HS-27A (cell line): ENCODE results near the gene IFI30.
"Not testable (repeated sequence)": the region's sequence is repeated elsewhere in the genome, so short reads cannot be mapped to it uniquely, and the experiment has no call there.

Experiments used
- DNase-seq: peaks from one replicate; pipeline ENCODE4 v3.0.0-alpha.2; 2012; ENCODE audit warnings: low read depth, missing footprints

IFI30 gene

GRCh38 chr19:18203408-18203862 lies 29.8 kb downstream of the IFI30 start:
- DNase-seq = no peak

DNA sequence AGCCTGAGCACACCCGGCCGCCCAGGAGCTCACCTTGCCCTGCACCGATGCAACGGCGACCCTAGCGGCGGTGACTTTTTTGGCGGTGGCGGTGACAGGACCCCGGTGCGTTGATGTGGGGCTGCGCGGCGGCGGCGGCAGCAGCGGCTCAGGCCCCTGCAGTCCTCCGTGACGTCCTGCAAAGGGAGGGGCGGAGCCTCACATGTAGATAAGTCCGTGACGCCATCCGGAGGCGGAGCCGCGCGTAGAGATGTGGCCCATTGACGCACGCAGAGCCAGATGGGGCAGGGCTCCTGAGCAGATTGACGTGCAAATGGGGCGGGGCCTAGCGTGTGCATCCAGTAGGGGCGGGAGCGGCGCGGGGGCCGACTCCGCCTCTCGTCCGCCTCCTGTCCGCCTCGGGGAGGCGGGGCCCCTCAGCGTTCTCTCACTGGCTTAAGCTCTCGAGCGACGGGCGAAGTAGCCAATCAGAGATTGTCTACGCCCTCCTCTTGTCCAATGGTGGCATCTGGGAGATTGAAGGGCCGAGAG lies 30.3 kb downstream of the IFI30 start, which contains the start of gene RAB3A:
TSS of gene RAB3A (minus strand) at position 180 of the 531 bp plus-strand sequence. CDS start 1,302 bp downstream, outside the sequence.
- peak; percentile 97 for DNase-seq

- DNase-seq = no peak
Measured at GRCh38 chr19:18204394-18205199, 31.0 kb downstream of the IFI30 start.

- DNase-seq = no peak
Measured at GRCh38 chr19:18205200-18205892, 31.7 kb downstream of the IFI30 start.

GRCh38 chr19:18206018-18206417 lies 32.4 kb downstream of the IFI30 start:
- no peak for DNase-seq

- DNase-seq = no peak
Measured at GRCh38 chr19:18208098-18208951, 34.7 kb downstream of the IFI30 start.

DNA sequence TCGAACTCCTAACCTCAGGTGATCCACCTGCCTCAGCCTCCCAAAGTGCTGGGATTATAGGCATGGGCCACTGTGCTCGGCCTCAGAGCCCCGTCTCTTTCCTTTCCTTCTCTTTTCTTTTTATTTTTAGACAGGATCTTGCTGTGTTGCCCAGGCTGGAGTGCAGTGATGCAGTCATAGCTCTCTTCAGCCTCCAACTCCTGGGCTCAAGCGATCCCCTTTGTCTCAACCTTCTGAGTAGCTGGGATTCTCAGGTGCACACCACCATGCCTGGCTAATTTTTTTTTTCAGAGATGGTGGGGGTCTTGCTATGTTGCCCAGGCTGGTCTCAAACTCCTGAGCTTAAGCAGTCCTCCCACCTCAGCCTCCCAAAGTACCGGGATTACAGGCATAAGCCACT lies 36.3 kb downstream of the IFI30 start:
- DNase-seq = not testable (repeated sequence)

DNA sequence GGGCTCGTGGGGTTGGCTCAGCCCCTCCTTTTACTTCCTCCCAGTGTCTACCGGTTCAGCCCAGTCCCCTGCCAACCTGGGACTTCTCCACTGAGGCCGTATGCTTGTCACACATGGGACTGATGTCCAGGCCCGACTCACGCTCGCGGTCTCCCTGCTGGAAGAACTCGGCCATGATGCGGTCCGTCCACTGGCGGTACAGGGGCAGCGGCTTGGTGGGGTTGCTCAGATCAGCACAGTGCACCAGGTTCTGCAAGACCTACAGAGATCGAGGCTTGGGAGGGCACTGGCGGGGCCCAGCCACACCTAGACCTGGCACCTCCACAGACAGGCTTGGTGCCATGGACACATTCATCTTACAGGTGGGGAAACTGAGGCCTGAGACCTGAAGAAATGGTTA lies 38.1 kb downstream of the IFI30 start:
- DNase-seq = no peak

GRCh38 chr19:18214779-18215433 lies 41.3 kb downstream of the IFI30 start:
- no peak for DNase-seq

DNA sequence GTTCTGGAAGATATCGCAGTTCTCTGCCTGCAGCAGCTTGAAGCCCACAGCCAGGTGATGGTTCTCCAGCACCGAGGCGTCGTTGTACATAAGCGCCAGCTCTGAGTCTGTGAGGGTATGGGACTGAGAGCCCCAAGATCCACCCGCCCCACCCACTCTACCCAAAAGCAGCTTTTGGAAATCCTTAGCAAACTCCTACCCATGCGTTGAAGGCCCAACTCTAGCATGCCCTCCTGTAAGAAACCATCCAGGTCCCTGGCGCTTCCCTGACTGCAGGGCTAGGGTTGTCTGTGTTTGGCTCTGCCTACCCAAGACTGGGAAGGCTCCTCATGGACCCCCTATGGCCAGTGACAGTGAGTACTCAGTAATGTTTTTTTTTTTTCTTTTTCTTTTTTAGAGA lies 43.2 kb downstream of the IFI30 start:
- no peak for DNase-seq

GRCh38 chr19:18218159-18218558 lies 44.5 kb downstream of the IFI30 start:
- no peak for DNase-seq

DNA sequence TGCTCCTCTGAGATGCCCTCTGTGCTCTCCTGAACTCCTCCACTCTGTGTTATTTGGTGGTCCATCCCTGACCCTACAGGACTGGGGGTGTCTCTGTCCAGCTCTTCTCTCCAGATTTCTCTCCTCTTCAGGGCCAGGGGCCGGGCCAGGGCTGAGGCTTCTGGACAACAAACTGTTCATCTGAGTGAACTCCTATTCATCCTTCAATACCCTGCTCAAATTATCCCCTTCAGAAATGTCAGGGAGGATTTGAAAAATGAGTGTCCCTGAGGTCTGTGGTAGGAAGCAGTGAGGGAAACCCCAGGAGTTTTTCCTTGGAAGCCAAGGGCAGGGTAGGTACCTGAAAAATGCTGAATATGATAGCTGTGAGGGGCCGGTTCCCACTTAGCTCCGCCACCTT lies 45.0 kb downstream of the IFI30 start:
- no peak for DNase-seq

DNA sequence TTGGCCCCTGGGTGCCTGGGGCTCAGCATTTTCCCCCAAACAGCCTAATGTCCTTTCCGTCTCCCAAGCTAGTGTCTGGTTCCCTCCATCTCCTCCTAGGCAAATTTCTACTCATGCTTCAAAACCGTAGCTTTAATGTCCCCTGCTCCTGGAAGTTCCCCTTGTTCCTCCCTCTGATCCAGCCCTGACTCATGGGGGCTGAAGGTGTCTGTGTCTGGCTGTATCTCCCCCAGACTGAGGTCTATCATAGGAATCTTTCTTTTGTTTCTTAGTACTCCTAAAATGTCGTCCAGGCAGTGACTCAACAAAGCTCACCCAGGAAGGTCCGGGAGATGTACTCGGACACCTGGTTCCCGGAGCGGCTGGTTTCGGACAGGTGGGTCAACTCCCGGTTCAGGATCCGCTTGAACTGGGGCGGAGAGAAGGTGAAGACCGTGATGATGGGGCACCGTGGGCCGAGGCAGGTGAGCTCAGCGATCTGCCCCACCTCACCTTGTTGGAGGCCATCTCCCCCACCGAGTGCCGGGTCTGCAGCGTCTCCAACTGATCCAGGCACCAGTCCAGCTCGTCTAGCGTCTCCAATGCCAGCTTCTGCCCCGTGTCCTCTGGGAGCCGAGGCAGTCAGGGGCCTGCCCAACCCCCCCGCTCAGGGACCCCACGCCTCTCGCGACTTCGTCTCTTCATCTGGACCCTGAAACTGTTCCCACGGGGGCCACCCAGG lies 46.5 kb downstream of the IFI30 start:
- no peak for DNase-seq

- DNase-seq = no peak
Measured at GRCh38 chr19:18220632-18221275, 47.1 kb downstream of the IFI30 start.

GRCh38 chr19:18221815-18222725 lies 48.5 kb downstream of the IFI30 start:
- no peak for DNase-seq

- no peak for DNase-seq
Measured at GRCh38 chr19:18223860-18224524, 50.4 kb downstream of the IFI30 start.

GRCh38 chr19:18224525-18225354 lies 51.1 kb downstream of the IFI30 start:
- DNase-seq = peak; percentile 94

GRCh38 chr19:18225355-18225701 lies 51.7 kb downstream of the IFI30 start:
- DNase-seq = no peak
